HG03135 (cell line): Measurements from ENCODE around the gene IRF7.

ENCODE experiments used
- ATAC-seq: cut with Tn5 transposase; IDR thresholded peaks from one replicate; pipeline ENCODE4 v1.9.1; 2021; ENCODE audit warnings: mild to moderate bottlenecking, moderate library complexity; ENCODE audit not compliant: unreplicated experiment

IRF7 gene

DNA sequence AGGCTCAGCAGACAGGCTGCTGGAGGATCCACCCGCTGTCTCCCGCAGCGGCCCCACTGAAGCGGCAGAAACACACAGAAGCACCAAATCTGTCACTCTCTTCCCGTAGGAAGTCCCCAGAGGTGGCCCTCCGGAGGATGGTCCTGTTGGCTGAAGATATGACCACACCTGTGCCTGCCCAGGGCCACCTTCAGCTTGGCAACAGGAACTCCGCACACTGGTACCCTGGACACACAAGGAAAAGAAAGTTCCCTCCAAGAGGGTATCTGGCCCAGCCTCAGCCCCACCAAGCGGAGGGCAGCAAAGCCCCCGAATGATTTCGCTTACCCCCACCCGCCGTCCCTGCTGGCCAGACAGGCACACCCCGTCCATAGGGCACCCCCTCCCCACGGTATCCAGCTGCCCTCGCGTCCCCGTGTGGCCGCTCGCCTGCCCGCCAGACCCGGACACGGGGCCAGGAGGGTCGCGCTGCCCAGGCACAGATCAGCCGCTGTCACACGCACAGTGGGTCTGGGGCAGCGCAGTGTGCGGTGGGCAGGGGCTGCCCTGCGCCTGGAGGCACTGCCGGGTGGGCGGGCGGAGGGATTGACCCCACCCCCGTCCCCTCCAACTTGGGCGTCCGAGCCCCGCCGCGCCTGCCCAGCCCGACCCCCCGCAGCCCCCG, 48.0 kb downstream of the IRF7 start:
- no peak for ATAC-seq

DNA sequence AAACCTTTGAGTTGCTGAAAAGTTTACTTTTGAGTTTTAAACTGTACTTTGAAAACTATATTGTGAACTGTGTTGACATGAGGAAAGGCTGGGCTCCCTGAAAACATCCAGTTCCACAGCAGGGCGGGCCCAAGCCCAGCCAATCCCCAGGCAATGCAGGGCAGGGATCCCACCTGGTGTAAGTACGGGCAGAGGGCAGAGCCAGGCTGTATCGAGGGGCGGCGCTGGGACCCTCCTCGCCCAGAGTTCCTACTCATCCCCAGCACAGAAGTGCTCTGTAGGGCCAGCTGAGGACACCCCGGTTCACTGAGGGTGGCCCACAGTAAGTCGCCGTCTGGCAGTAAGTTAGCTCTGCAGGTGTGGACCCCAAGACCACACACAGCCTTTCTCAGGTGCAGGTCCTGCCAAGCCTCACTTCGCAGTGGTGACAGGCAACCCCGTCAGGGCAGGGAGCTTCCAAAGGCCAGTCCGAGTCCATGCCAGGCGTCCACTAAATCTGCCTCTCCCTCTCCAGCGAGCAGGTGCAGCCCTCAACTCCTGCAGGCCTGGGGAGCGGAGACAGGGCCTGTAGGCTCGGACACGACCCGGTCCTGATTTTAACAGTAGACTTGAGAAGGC, 48.6 kb downstream of the IRF7 start:
- no peak for ATAC-seq

DNA sequence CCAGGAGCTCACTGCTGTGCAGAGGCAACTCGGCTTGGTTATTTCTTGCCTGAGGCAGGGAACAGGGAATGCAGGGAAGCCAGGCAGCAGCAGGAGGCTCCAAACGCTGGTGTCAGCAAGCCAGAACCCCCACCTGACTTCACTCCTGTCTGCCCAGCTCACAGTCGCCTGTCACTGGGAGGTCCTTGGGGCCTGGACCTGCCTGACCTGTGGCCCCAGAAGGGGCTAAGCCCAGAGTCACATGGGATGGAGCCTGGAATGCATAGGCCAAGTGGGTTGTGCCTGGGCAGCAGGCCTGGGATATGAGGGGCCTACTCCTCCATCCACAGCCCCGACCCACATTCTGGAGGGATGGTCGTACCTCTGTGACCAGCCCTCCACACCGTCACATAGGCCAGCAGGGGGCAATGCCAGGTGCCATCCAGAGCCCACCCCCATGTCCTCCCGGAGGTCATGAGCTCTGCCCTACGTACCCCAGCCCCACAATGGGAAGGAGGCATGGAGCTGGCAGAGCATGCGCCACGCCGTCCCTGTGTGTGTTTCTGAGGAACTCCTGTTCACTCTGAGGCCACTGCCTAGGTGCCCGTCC, 49.7 kb downstream of the IRF7 start:
- no peak for ATAC-seq

DNA sequence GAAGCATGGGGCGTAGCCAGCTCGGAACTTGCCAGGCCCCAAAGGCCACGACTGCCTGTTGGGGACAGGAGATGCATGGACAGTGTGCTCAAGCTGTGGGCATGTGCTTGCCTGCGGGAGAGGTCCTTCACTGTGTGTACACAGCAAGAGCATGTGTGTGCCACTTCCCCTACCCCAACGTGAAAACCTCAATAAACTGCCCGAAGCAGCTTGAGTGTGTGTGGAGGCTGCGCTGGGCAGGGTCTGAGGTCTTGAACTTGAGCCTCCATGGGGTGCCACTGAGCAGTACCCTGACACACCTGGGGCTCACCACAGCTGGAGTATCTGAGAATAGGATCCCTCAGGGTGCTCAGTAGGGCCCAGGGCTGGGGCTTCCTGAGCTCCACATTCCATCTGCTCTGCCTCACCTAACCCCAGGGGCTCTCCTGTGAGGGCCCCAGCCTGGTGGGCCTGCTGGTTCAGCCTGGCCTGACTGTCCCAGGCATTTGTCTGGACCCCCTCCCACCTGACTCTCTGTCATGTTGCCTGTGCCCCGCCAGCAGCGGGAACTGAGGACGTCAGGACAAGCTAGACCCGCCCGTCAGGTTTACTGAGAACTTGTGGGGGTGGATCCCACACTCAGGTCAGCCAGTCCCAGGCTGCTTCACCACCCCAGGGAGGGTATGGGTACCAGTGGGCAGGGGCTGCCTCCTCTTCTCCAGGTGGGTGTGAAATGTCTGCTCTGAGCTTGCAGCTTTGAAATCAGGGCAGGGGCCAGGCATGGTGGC, 51.8 kb downstream of the IRF7 start:
- ATAC-seq: no peak

DNA sequence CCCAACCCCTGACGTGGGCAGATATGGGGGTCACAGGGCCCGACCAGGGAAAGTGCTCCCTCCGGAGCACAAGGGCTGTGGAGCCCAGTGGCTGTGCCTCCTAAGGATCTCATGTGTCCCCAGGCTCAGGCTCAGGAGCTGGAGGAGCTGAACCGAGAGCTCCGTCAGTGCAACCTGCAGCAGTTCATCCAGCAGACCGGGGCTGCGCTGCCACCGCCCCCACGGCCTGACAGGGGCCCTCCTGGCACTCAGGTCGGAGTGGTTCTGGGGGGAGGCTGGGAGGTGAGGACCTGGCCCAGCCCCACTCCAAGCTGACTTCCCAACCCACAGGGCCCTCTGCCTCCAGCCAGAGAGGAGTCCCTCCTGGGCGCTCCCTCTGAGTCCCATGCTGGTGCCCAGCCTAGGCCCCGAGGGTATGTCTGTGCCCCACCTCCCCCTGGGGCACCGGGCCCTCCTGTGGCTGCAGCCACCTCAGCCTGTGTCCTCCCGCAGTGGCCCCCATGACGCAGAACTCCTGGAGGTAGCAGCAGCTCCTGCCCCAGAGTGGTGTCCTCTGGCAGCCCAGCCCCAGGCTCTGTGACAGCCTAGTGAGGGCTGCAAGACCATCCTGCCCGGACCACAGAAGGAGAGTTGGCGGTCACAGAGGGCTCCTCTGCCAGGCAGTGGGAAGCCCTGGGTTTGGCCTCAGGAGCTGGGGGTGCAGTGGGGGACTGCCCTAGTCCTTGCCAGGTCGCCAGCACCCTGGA, 52.5 kb downstream of the IRF7 start:
- ATAC-seq: no peak
